K562 (cell line): Measurements from ENCODE around the gene PIP4K2C.

Source experiments
- ESRRA ChIP-seq: fragments of 450-650 bp; IDR thresholded peaks from 2 replicates; pipeline ENCODE4 v1.6.1; 2014; ENCODE audit warnings: low read depth, mild to moderate bottlenecking, moderate library complexity, borderline replicate concordance
- PRMT5 ChIP-seq: sonication (generic); formaldehyde crosslinking; IDR thresholded peaks from 2 replicates; pipeline ENCODE4 v1.5.0; 2020; ENCODE audit warnings: missing genetic modification reagents
- ZNF507 ChIP-seq: conservative IDR thresholded peaks from 2 replicates; pipeline ENCODE4 v1.6.1; 2017; ENCODE audit warnings: missing genetic modification characterization, missing compliant biosample characterization
- TF ChIP-seq, protein P1 (sequence below), 3 experiments: IDR thresholded peaks in 2 of 3; conservative IDR thresholded peaks in 1 of 3; 2 replicates each; pipeline ENCODE4 v1.5.1; 2011 to 2012; ENCODE audit warnings: low read length in 3 of 3, mild to moderate bottlenecking in 3 of 3, control low read depth in 2 of 3, improper control_type of control experiment in 1 of 3, inconsistent platforms in 1 of 3, low read depth in 1 of 3, mixed read lengths in 1 of 3, moderate library complexity in 1 of 3; ENCODE audit not compliant: insufficient read depth in 2 of 3
- TF ChIP-seq, protein P2 (sequence below), 2 experiments: fragments of 450-650 bp in 1 of 2; sonication (generic) in 1 of 2; formaldehyde crosslinking in 1 of 2; IDR thresholded peaks; 2 replicates each; pipeline versions ENCODE4 v1.7.1 to v1.9.0; 2016 to 2022; ENCODE audit warnings: inconsistent platforms in 1 of 2, mild to moderate bottlenecking in 1 of 2, missing genetic modification reagents in 1 of 2
- TF ChIP-seq, protein P3 (sequence below), 2 experiments: fragments of 450-650 bp in 1 of 2; IDR thresholded peaks; 2 replicates each; pipeline ENCODE4 v1.6.1; 2011 to 2017; ENCODE audit warnings: low read depth in 2 of 2, antibody characterized with exemption in 1 of 2, borderline replicate concordance in 1 of 2, low read length in 1 of 2, mild to moderate bottlenecking in 1 of 2, mixed read lengths in 1 of 2; ENCODE audit not compliant: control insufficient read depth in 1 of 2
- TF ChIP-seq, protein P4 (sequence below), 2 experiments: fragments of 450-650 bp in 1 of 2; sonication (generic) in 1 of 2; formaldehyde crosslinking in 1 of 2; IDR thresholded peaks in 1 of 2; conservative IDR thresholded peaks in 1 of 2; 2 replicates each; pipeline versions ENCODE4 v1.6.1 to v1.8.1; 2016 to 2023; ENCODE audit warnings: mild to moderate bottlenecking in 2 of 2, moderate library complexity in 2 of 2, inconsistent platforms in 1 of 2, missing genetic modification reagents in 1 of 2

DNA sequence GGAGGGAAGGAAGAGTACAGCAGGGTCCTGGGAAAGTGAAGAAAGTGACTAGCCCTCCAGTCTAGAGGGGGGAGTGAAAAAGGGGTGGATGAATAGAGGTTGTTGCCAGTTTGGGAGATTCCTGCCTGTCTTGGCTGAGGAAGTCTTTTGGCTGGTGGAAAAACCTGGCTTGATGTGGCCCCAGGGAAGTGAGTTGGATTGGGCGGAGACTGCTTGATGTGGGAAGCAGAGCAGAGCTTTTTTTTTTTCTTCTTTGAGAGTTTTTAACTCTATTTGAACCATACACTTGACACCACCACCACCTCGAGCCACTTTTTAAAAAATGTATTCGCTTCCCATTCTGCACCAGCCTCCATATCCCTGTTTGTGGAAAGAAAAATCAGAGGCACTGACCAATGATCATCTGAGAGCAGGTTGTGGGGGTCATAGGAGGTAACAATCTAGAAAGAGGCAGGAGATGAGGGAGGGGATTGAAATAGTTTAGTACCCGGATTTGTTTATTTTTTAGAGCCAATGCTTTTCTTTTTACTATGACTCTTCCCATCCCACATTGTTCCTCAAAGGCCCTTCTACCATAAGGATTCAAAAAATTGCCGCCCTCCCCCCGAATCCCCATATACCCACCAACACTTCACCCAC, 12.9 kb downstream of the PIP4K2C start:
- no peak for TF ChIP-seq PRMT5 (CRISPR knock-in tag)
- TF ChIP-seq, protein P1, sequence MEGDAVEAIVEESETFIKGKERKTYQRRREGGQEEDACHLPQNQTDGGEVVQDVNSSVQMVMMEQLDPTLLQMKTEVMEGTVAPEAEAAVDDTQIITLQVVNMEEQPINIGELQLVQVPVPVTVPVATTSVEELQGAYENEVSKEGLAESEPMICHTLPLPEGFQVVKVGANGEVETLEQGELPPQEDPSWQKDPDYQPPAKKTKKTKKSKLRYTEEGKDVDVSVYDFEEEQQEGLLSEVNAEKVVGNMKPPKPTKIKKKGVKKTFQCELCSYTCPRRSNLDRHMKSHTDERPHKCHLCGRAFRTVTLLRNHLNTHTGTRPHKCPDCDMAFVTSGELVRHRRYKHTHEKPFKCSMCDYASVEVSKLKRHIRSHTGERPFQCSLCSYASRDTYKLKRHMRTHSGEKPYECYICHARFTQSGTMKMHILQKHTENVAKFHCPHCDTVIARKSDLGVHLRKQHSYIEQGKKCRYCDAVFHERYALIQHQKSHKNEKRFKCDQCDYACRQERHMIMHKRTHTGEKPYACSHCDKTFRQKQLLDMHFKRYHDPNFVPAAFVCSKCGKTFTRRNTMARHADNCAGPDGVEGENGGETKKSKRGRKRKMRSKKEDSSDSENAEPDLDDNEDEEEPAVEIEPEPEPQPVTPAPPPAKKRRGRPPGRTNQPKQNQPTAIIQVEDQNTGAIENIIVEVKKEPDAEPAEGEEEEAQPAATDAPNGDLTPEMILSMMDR (IDR thresholded peaks at IDR 0.05 in 2 of 3, conservative IDR thresholded peaks at IDR 0.05 in 1 of 3; ENCODE audit: insufficient read depth in 2 of 3, low read depth in 1 of 3, low read length in 3 of 3) = no peak
- TF ChIP-seq ZNF507 (tag) = no peak
- TF ChIP-seq, protein P2, sequence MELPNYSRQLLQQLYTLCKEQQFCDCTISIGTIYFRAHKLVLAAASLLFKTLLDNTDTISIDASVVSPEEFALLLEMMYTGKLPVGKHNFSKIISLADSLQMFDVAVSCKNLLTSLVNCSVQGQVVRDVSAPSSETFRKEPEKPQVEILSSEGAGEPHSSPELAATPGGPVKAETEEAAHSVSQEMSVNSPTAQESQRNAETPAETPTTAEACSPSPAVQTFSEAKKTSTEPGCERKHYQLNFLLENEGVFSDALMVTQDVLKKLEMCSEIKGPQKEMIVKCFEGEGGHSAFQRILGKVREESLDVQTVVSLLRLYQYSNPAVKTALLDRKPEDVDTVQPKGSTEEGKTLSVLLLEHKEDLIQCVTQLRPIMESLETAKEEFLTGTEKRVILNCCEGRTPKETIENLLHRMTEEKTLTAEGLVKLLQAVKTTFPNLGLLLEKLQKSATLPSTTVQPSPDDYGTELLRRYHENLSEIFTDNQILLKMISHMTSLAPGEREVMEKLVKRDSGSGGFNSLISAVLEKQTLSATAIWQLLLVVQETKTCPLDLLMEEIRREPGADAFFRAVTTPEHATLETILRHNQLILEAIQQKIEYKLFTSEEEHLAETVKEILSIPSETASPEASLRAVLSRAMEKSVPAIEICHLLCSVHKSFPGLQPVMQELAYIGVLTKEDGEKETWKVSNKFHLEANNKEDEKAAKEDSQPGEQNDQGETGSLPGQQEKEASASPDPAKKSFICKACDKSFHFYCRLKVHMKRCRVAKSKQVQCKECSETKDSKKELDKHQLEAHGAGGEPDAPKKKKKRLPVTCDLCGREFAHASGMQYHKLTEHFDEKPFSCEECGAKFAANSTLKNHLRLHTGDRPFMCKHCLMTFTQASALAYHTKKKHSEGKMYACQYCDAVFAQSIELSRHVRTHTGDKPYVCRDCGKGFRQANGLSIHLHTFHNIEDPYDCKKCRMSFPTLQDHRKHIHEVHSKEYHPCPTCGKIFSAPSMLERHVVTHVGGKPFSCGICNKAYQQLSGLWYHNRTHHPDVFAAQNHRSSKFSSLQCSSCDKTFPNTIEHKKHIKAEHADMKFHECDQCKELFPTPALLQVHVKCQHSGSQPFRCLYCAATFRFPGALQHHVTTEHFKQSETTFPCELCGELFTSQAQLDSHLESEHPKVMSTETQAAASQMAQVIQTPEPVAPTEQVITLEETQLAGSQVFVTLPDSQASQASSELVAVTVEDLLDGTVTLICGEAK (IDR thresholded peaks at IDR 0.05) = no peak
- TF ChIP-seq, protein P2 (CRISPR knock-in tag; IDR thresholded peaks at IDR 0.05) = no peak
- TF ChIP-seq, protein P3, sequence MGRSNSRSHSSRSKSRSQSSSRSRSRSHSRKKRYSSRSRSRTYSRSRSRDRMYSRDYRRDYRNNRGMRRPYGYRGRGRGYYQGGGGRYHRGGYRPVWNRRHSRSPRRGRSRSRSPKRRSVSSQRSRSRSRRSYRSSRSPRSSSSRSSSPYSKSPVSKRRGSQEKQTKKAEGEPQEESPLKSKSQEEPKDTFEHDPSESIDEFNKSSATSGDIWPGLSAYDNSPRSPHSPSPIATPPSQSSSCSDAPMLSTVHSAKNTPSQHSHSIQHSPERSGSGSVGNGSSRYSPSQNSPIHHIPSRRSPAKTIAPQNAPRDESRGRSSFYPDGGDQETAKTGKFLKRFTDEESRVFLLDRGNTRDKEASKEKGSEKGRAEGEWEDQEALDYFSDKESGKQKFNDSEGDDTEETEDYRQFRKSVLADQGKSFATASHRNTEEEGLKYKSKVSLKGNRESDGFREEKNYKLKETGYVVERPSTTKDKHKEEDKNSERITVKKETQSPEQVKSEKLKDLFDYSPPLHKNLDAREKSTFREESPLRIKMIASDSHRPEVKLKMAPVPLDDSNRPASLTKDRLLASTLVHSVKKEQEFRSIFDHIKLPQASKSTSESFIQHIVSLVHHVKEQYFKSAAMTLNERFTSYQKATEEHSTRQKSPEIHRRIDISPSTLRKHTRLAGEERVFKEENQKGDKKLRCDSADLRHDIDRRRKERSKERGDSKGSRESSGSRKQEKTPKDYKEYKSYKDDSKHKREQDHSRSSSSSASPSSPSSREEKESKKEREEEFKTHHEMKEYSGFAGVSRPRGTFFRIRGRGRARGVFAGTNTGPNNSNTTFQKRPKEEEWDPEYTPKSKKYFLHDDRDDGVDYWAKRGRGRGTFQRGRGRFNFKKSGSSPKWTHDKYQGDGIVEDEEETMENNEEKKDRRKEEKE (IDR thresholded peaks at IDR 0.05; ENCODE audit: borderline replicate concordance in 1 of 2, control insufficient read depth in 1 of 2, low read depth in 2 of 2, low read length in 1 of 2) = no peak
- TF ChIP-seq, protein P4, sequence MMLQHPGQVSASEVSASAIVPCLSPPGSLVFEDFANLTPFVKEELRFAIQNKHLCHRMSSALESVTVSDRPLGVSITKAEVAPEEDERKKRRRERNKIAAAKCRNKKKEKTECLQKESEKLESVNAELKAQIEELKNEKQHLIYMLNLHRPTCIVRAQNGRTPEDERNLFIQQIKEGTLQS (IDR thresholded peaks at IDR 0.05) = no peak
- TF ChIP-seq, protein P4 (CRISPR knock-in tag; conservative IDR thresholded peaks at IDR 0.05) = no peak
- TF ChIP-seq ESRRA = no peak
